ENCODE data around the gene LCN9.

The LCN9 gene

GRCh38 chr9:135693771-135694170, 30.7 kb downstream of the LCN9 start:
- H3K4me2 ChIP-seq (ENCODE audit: low read length): no peak overlapping the region
- no peak overlapping the region for H2BK5ac ChIP-seq (ENCODE audit: low read length)
- H2BK120ac ChIP-seq (ENCODE audit: low read depth, low read length): no peak overlapping the region
- no peak overlapping the region for H3K23ac ChIP-seq (ENCODE audit: low read length)
- H3K27ac ChIP-seq (ENCODE audit: low read depth, low read length): no peak overlapping the region
- no CpG with 5 or more reads among the region's 11 CpGs for WGBS (ENCODE audit: extremely low coverage, insufficient coverage, low lambda C conversion rate)
- H4K8ac ChIP-seq (ENCODE audit: low read depth, low read length): no peak overlapping the region
- H3K36me3 ChIP-seq (ENCODE audit: control insufficient read depth, insufficient read depth, low read length): no peaks in the 10 kb centered on the region
- H3K9ac ChIP-seq (ENCODE audit: low read length): no peak overlapping the region
- no peak overlapping the region for H3K4me3 ChIP-seq (ENCODE audit: low read length)
- H2BK15ac ChIP-seq (replicated peaks; ENCODE audit: low read depth): no peak overlapping the region
- H3K79me1 ChIP-seq (ENCODE audit: low read length): no peaks in the 10 kb centered on the region
- H3K18ac ChIP-seq (ENCODE audit: low read length): no peak overlapping the region
- no peak overlapping the region for H2AK5ac ChIP-seq (ENCODE audit: low read length)
- H3K4me1 ChIP-seq (ENCODE audit: control insufficient read depth, low read depth, low read length): no peaks in the 10 kb centered on the region
- H3K56ac ChIP-seq (ENCODE audit: low read length): no peak overlapping the region
- no peak overlapping the region for H3K4ac ChIP-seq (ENCODE audit: low read depth, low read length)
- no peaks in the 10 kb centered on the region for H3K79me2 ChIP-seq (ENCODE audit: control insufficient read depth, insufficient read depth, low read length)
- no peaks in the 10 kb centered on the region for H3K27me3 ChIP-seq (ENCODE audit: insufficient read depth, low read length, poor library complexity)
- DNase-seq: no peak
- H4K5ac ChIP-seq (ENCODE audit: low read length): no peak overlapping the region

GRCh38 chr9:135694414-135694813, 31.3 kb downstream of the LCN9 start:
- no peak for DNase-seq
- Histone ChIP-seq H3K18ac (ENCODE audit: low read length) (no peak overlapping the region), H3K4ac (ENCODE audit: low read depth, low read length) (no peak overlapping the region), H3K4me1 (ENCODE audit: control insufficient read depth, low read depth, low read length) (no peaks in the 10 kb centered on the region), H3K27ac (ENCODE audit: low read depth, low read length) (no peak overlapping the region), H2BK15ac (replicated peaks; ENCODE audit: low read depth) (no peak overlapping the region), H4K5ac (ENCODE audit: low read length) (no peak overlapping the region), H3K79me1 (ENCODE audit: low read length) (no peaks in the 10 kb centered on the region), H3K36me3 (ENCODE audit: control insufficient read depth, insufficient read depth, low read length) (no peaks in the 10 kb centered on the region), H3K4me3 (ENCODE audit: low read length) (no peak overlapping the region), H3K56ac (ENCODE audit: low read length) (no peak overlapping the region), H2AK5ac (ENCODE audit: low read length) (no peak overlapping the region), H3K27me3 (ENCODE audit: insufficient read depth, low read length, poor library complexity) (no peaks in the 10 kb centered on the region), H3K79me2 (ENCODE audit: control insufficient read depth, insufficient read depth, low read length) (no peaks in the 10 kb centered on the region), H3K9ac (ENCODE audit: low read length) (no peak overlapping the region), H4K8ac (ENCODE audit: low read depth, low read length) (no peak overlapping the region), H3K4me2 (ENCODE audit: low read length) (no peak overlapping the region), H2BK5ac (ENCODE audit: low read length) (no peak overlapping the region), H3K23ac (ENCODE audit: low read length) (no peak overlapping the region), H2BK120ac (ENCODE audit: low read depth, low read length) (no peak overlapping the region)
- no CpG with 5 or more reads among the region's 18 CpGs for WGBS (ENCODE audit: extremely low coverage, insufficient coverage, low lambda C conversion rate)

GRCh38 chr9:135695036-135695435, 31.9 kb downstream of the LCN9 start:
- H3K36me3 ChIP-seq (ENCODE audit: control insufficient read depth, insufficient read depth, low read length): no peaks in the 10 kb centered on the region
- H3K9ac ChIP-seq (ENCODE audit: low read length): no peak overlapping the region
- no peaks in the 10 kb centered on the region for H3K79me2 ChIP-seq (ENCODE audit: control insufficient read depth, insufficient read depth, low read length)
- H2BK5ac ChIP-seq (ENCODE audit: low read length): no peak overlapping the region
- no CpG with 5 or more reads among the region's 16 CpGs for WGBS (ENCODE audit: extremely low coverage, insufficient coverage, low lambda C conversion rate)
- H2BK15ac ChIP-seq (replicated peaks; ENCODE audit: low read depth): no peak overlapping the region
- H3K27me3 ChIP-seq (ENCODE audit: insufficient read depth, low read length, poor library complexity): no peaks in the 10 kb centered on the region
- H4K5ac ChIP-seq (ENCODE audit: low read length): no peak overlapping the region
- no peak overlapping the region for H2AK5ac ChIP-seq (ENCODE audit: low read length)
- no peak overlapping the region for H3K56ac ChIP-seq (ENCODE audit: low read length)
- H3K4me3 ChIP-seq (ENCODE audit: low read length): no peak overlapping the region
- H3K4me2 ChIP-seq (ENCODE audit: low read length): no peak overlapping the region
- H4K8ac ChIP-seq (ENCODE audit: low read depth, low read length): no peak overlapping the region
- no peak overlapping the region for H3K27ac ChIP-seq (ENCODE audit: low read depth, low read length)
- no peaks in the 10 kb centered on the region for H3K79me1 ChIP-seq (ENCODE audit: low read length)
- DNase-seq: no peak
- H3K18ac ChIP-seq (ENCODE audit: low read length): no peak overlapping the region
- no peak overlapping the region for H3K23ac ChIP-seq (ENCODE audit: low read length)
- H3K4me1 ChIP-seq (ENCODE audit: control insufficient read depth, low read depth, low read length): no peaks in the 10 kb centered on the region
- no peak overlapping the region for H3K4ac ChIP-seq (ENCODE audit: low read depth, low read length)
- H2BK120ac ChIP-seq (ENCODE audit: low read depth, low read length): no peak overlapping the region

- H2BK120ac ChIP-seq (ENCODE audit: low read depth, low read length): no peak overlapping the region
- no peak for DNase-seq
- no peaks in the 10 kb centered on the region for H3K4me1 ChIP-seq (ENCODE audit: control insufficient read depth, low read depth, low read length)
- no peak overlapping the region for H2BK15ac ChIP-seq (replicated peaks; ENCODE audit: low read depth)
- no peak overlapping the region for H2BK5ac ChIP-seq (ENCODE audit: low read length)
- H4K8ac ChIP-seq (ENCODE audit: low read depth, low read length): no peak overlapping the region
- H2AK5ac ChIP-seq (ENCODE audit: low read length): no peak overlapping the region
- no peaks in the 10 kb centered on the region for H3K79me2 ChIP-seq (ENCODE audit: control insufficient read depth, insufficient read depth, low read length)
- no peak overlapping the region for H4K5ac ChIP-seq (ENCODE audit: low read length)
- no peaks in the 10 kb centered on the region for H3K27me3 ChIP-seq (ENCODE audit: insufficient read depth, low read length, poor library complexity)
- no peak overlapping the region for H3K4me2 ChIP-seq (ENCODE audit: low read length)
- no peak overlapping the region for H3K18ac ChIP-seq (ENCODE audit: low read length)
- H3K9ac ChIP-seq (ENCODE audit: low read length): no peak overlapping the region
- no peak overlapping the region for H3K4me3 ChIP-seq (ENCODE audit: low read length)
- H3K79me1 ChIP-seq (ENCODE audit: low read length): no peaks in the 10 kb centered on the region
- WGBS (ENCODE audit: extremely low coverage, insufficient coverage, low lambda C conversion rate): no CpG with 5 or more reads among the region's 12 CpGs
- no peak overlapping the region for H3K4ac ChIP-seq (ENCODE audit: low read depth, low read length)
- no peak overlapping the region for H3K27ac ChIP-seq (ENCODE audit: low read depth, low read length)
- H3K36me3 ChIP-seq (ENCODE audit: control insufficient read depth, insufficient read depth, low read length): no peaks in the 10 kb centered on the region
- no peak overlapping the region for H3K23ac ChIP-seq (ENCODE audit: low read length)
- no peak overlapping the region for H3K56ac ChIP-seq (ENCODE audit: low read length)
These were observed 32.5 kb downstream of the LCN9 start for GRCh38 chr9:135695642-135696041.

- WGBS (ENCODE audit: extremely low coverage, insufficient coverage, low lambda C conversion rate): no CpG with 5 or more reads among the region's 16 CpGs
- no peak for DNase-seq
- Histone ChIP-seq H3K4me1 (ENCODE audit: control insufficient read depth, low read depth, low read length) (no peaks in the 10 kb centered on the region), H3K27ac (ENCODE audit: low read depth, low read length) (no peak overlapping the region), H3K23ac (ENCODE audit: low read length) (no peak overlapping the region), H3K9ac (ENCODE audit: low read length) (no peak overlapping the region), H4K5ac (ENCODE audit: low read length) (no peak overlapping the region), H2BK120ac (ENCODE audit: low read depth, low read length) (no peak overlapping the region), H3K27me3 (ENCODE audit: insufficient read depth, low read length, poor library complexity) (no peaks in the 10 kb centered on the region), H4K8ac (ENCODE audit: low read depth, low read length) (no peak overlapping the region), H2BK5ac (ENCODE audit: low read length) (no peak overlapping the region), H3K56ac (ENCODE audit: low read length) (no peak overlapping the region), H3K4ac (ENCODE audit: low read depth, low read length) (no peak overlapping the region), H3K18ac (ENCODE audit: low read length) (no peak overlapping the region), H3K79me1 (ENCODE audit: low read length) (no peaks in the 10 kb centered on the region), H3K79me2 (ENCODE audit: control insufficient read depth, insufficient read depth, low read length) (no peaks in the 10 kb centered on the region), H2BK15ac (replicated peaks; ENCODE audit: low read depth) (no peak overlapping the region), H3K4me3 (ENCODE audit: low read length) (no peak overlapping the region), H2AK5ac (ENCODE audit: low read length) (no peak overlapping the region), H3K36me3 (ENCODE audit: control insufficient read depth, insufficient read depth, low read length) (no peaks in the 10 kb centered on the region), H3K4me2 (ENCODE audit: low read length) (no peak overlapping the region)
These were observed 33.3 kb downstream of the LCN9 start for GRCh38 chr9:135696446-135696845.

- Histone ChIP-seq H3K27me3 (ENCODE audit: insufficient read depth, low read length, poor library complexity) (no peaks in the 10 kb centered on the region), H3K18ac (ENCODE audit: low read length) (no peak overlapping the region), H3K9ac (ENCODE audit: low read length) (no peak overlapping the region), H3K36me3 (ENCODE audit: control insufficient read depth, insufficient read depth, low read length) (no peaks in the 10 kb centered on the region), H2BK15ac (replicated peaks; ENCODE audit: low read depth) (no peak overlapping the region), H3K4me3 (ENCODE audit: low read length) (no peak overlapping the region), H3K23ac (ENCODE audit: low read length) (no peak overlapping the region), H4K5ac (ENCODE audit: low read length) (no peak overlapping the region), H4K8ac (ENCODE audit: low read depth, low read length) (no peak overlapping the region), H3K56ac (ENCODE audit: low read length) (no peak overlapping the region), H3K27ac (ENCODE audit: low read depth, low read length) (no peak overlapping the region), H3K79me1 (ENCODE audit: low read length) (no peaks in the 10 kb centered on the region), H3K4ac (ENCODE audit: low read depth, low read length) (no peak overlapping the region), H2BK5ac (ENCODE audit: low read length) (no peak overlapping the region), H3K4me1 (ENCODE audit: control insufficient read depth, low read depth, low read length) (no peaks in the 10 kb centered on the region), H2AK5ac (ENCODE audit: low read length) (no peak overlapping the region), H3K79me2 (ENCODE audit: control insufficient read depth, insufficient read depth, low read length) (no peaks in the 10 kb centered on the region), H2BK120ac (ENCODE audit: low read depth, low read length) (no peak overlapping the region), H3K4me2 (ENCODE audit: low read length) (no peak overlapping the region)
- no peak for DNase-seq
- WGBS (ENCODE audit: extremely low coverage, insufficient coverage, low lambda C conversion rate): no CpG with 5 or more reads among the region's 15 CpGs
These were observed 34.1 kb downstream of the LCN9 start for GRCh38 chr9:135697226-135697625.

Data from mesendoderm (in vitro differentiated cells).